GM23338 (cell line): ENCODE results near the gene GALNT15. TPM values are rescaled to one million over a fixed set of nuclear protein-coding genes. Genes with fewer than 3 reads are reported as not detected.

Source experiments
- ATAC-seq: fragments of 200-7000 bp; cut with Tn5 transposase; 3 replicates; pipeline ENCODE4 v1.9.1; 2020
- DNase-seq: peaks from one replicate; pipeline ENCODE4 v3.0.0-alpha.2; 2015; ENCODE audit warnings: low spot score
- H2AFZ ChIP-seq: fragments of 200-600 bp; sonication (generic); 2 replicates; pipeline ENCODE4 v1.8.0; 2016; ENCODE audit warnings: antibody characterized with exemption, mild to moderate bottlenecking, moderate library complexity
- H3F3A ChIP-seq: fragments of 200-600 bp; sonication (generic); replicated peaks from 2 replicates; pipeline ENCODE4 v1.8.0; 2017; ENCODE audit warnings: antibody characterized with exemption, mixed run types, low read depth
- H3K27ac ChIP-seq: fragments of 200-600 bp; sonication (generic); 2 replicates; pipeline ENCODE4 v1.6.1; 2016; ENCODE audit warnings: low read depth
- H3K27me3 ChIP-seq: fragments of 200-600 bp; sonication (generic); 2 replicates; pipeline ENCODE4 v1.8.0; 2016; ENCODE audit warnings: mild to moderate bottlenecking, mixed run types, moderate library complexity; ENCODE audit not compliant: insufficient read depth
- H3K36me3 ChIP-seq: fragments of 200-600 bp; sonication (generic); 2 replicates; pipeline ENCODE4 v1.8.0; 2016; ENCODE audit warnings: mild to moderate bottlenecking; ENCODE audit not compliant: insufficient read depth
- H3K4me1 ChIP-seq: fragments of 200-600 bp; sonication (generic); 2 replicates; pipeline ENCODE4 v1.8.0; 2016; ENCODE audit warnings: mild to moderate bottlenecking, moderate library complexity; ENCODE audit not compliant: insufficient read depth
- H3K4me2 ChIP-seq: fragments of 200-600 bp; sonication (generic); 2 replicates; pipeline ENCODE4 v1.7.1; 2017; ENCODE audit warnings: mixed run types
- H3K4me3 ChIP-seq: fragments of 200-600 bp; sonication (generic); 2 replicates; pipeline ENCODE4 v1.6.1; 2016; ENCODE audit warnings: mixed run types
- H3K79me2 ChIP-seq: fragments of 200-600 bp; sonication (generic); replicated peaks from 2 replicates; pipeline ENCODE4 v1.8.0; 2017; ENCODE audit warnings: mild to moderate bottlenecking; ENCODE audit not compliant: insufficient read depth
- H3K9me2 ChIP-seq: fragments of 200-600 bp; sonication (generic); 2 replicates; pipeline ENCODE4 v1.8.0; 2017; ENCODE audit not compliant: insufficient read depth
- H4K20me1 ChIP-seq: fragments of 200-600 bp; sonication (generic); replicated peaks from 2 replicates; pipeline ENCODE4 v1.8.0; 2017; ENCODE audit warnings: mild to moderate bottlenecking; ENCODE audit not compliant: insufficient read depth
- H3K27ac Mint-ChIP-seq: 2 replicates; pipeline ENCODE4 v1.8.0; 2020; ENCODE audit warnings: inconsistent platforms, mild to moderate bottlenecking, moderate library complexity, mixed read lengths
- H3K27me3 Mint-ChIP-seq: 3 replicates; pipeline ENCODE4 v1.8.0; 2022; ENCODE audit warnings: low read depth, mild to moderate bottlenecking, moderate library complexity, mixed read lengths, inconsistent platforms; ENCODE audit not compliant: insufficient read depth, poor library complexity
- H3K36me3 Mint-ChIP-seq: 3 replicates; pipeline ENCODE4 v1.8.0; 2021; ENCODE audit warnings: low read depth, mild to moderate bottlenecking, inconsistent platforms, moderate library complexity, mixed read lengths
- H3K4me1 Mint-ChIP-seq: 3 replicates; pipeline ENCODE4 v1.8.0; 2020; ENCODE audit warnings: mild to moderate bottlenecking, inconsistent platforms, mixed read lengths
- H3K4me3 Mint-ChIP-seq: 3 replicates; pipeline ENCODE4 v1.8.0; 2021; ENCODE audit warnings: moderate library complexity, mild to moderate bottlenecking, inconsistent platforms, mixed read lengths
- H3K9me3 Mint-ChIP-seq: 3 replicates; pipeline ENCODE4 v1.8.0; 2020; ENCODE audit warnings: moderate library complexity, mild to moderate bottlenecking, inconsistent platforms, mixed read lengths
- ETS1 ChIP-seq: IDR thresholded peaks from 2 replicates; pipeline ENCODE4 v1.6.1; 2016; ENCODE audit warnings: antibody characterized with exemption
- EZH2 ChIP-seq: fragments of 200-600 bp; sonication (generic); IDR thresholded peaks from one replicate; pipeline ENCODE4 v1.8.0; 2017; ENCODE audit warnings: antibody characterized with exemption, mild to moderate bottlenecking, low read depth; ENCODE audit not compliant: unreplicated experiment
- JUNB ChIP-seq: IDR thresholded peaks from one replicate; pipeline ENCODE4 v1.6.1; 2016; ENCODE audit warnings: antibody characterized with exemption; ENCODE audit not compliant: unreplicated experiment
- POLR2AphosphoS5 ChIP-seq: IDR thresholded peaks from 2 replicates; pipeline ENCODE4 v1.6.1; 2016; ENCODE audit warnings: antibody characterized with exemption, low read depth
- STAT1 ChIP-seq: IDR thresholded peaks from one replicate; pipeline ENCODE4 v1.6.1; 2016; ENCODE audit warnings: antibody characterized with exemption; ENCODE audit not compliant: unreplicated experiment
- ZNF331 ChIP-seq: fragments of 250-450 bp; sonication (Bioruptor Pico); IDR thresholded peaks from 2 replicates; pipeline ENCODE4 v1.5.0; 2020; ENCODE audit warnings: low read depth, mild to moderate bottlenecking, moderate library complexity
- polyA plus RNA-seq: library from polyadenylated mRNA; unstranded; fragments of >200 nt; fragmentation: Nextera tagmentation; extraction: Ambion mirVana; gene quantifications from 2 replicates; pipeline ENCODE4 v1.2.1, GENCODE V29; 2016
- total RNA-seq: library from RNA; depleted of rRNA; stranded (reverse); fragments of >200 nt; shearing (Covaris generic); gene quantifications from 2 replicates; pipeline ENCODE4 v1.2.3, GENCODE V29; 2014
- TF ChIP-seq, protein P1 (sequence below): IDR thresholded peaks from one replicate; pipeline ENCODE4 v1.6.1; 2018; ENCODE audit warnings: antibody characterized with exemption; ENCODE audit not compliant: unreplicated experiment
- TF ChIP-seq, protein P2 (sequence below): fragments of 250-450 bp; sonication (Bioruptor Pico); IDR thresholded peaks from 2 replicates; pipeline ENCODE4 v1.5.0; 2020; ENCODE audit warnings: mild to moderate bottlenecking, moderate library complexity

Gene GALNT15
- total and polyA plus RNA-seq, 2 experiments from 2014 or later = 0.06 to 0.35 TPM

GRCh38 chr3:16147220-16147994, 27.1 kb upstream of the GALNT15 start:
- Mint-ChIP-seq H3K27me3 (peaks cover 2% of the 10 kb centered on the region), H3K4me1 (no peaks in the 10 kb centered on the region), H3K9me3 (peaks cover 24% of the 10 kb centered on the region), H3K4me3 (no peak overlapping the region), H3K36me3 (peaks cover 16% of the 10 kb centered on the region), H3K27ac (no peak overlapping the region)
- no peaks in the 10 kb centered on the region for H3K4me1 ChIP-seq
- H4K20me1 ChIP-seq = no peaks in the 10 kb centered on the region
- H3F3A ChIP-seq = no peaks in the 10 kb centered on the region
- TF ChIP-seq ETS1 = no peak
- TF ChIP-seq, protein P1, sequence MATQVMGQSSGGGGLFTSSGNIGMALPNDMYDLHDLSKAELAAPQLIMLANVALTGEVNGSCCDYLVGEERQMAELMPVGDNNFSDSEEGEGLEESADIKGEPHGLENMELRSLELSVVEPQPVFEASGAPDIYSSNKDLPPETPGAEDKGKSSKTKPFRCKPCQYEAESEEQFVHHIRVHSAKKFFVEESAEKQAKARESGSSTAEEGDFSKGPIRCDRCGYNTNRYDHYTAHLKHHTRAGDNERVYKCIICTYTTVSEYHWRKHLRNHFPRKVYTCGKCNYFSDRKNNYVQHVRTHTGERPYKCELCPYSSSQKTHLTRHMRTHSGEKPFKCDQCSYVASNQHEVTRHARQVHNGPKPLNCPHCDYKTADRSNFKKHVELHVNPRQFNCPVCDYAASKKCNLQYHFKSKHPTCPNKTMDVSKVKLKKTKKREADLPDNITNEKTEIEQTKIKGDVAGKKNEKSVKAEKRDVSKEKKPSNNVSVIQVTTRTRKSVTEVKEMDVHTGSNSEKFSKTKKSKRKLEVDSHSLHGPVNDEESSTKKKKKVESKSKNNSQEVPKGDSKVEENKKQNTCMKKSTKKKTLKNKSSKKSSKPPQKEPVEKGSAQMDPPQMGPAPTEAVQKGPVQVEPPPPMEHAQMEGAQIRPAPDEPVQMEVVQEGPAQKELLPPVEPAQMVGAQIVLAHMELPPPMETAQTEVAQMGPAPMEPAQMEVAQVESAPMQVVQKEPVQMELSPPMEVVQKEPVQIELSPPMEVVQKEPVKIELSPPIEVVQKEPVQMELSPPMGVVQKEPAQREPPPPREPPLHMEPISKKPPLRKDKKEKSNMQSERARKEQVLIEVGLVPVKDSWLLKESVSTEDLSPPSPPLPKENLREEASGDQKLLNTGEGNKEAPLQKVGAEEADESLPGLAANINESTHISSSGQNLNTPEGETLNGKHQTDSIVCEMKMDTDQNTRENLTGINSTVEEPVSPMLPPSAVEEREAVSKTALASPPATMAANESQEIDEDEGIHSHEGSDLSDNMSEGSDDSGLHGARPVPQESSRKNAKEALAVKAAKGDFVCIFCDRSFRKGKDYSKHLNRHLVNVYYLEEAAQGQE = no peak
- TF ChIP-seq EZH2 = no peak
- no peak for TF ChIP-seq ZNF331 (CRISPR knock-in tag)
- no peak for TF ChIP-seq STAT1
- DNase-seq = no peak
- no peaks in the 10 kb centered on the region for H3K79me2 ChIP-seq
- H3K4me2 ChIP-seq = no peak overlapping the region
- no peak overlapping the region for H3K27ac ChIP-seq
- H3K9me2 ChIP-seq = 0 out of 2 replicates have a peak, but pooled peaks cover 4% of the 10 kb centered on the region
- no peak overlapping the region for H2AFZ ChIP-seq
- H3K4me3 ChIP-seq = no peak overlapping the region
- ATAC-seq = no peak
- H3K36me3 ChIP-seq = no peaks in the 10 kb centered on the region
- H3K27me3 ChIP-seq = no peaks in the 10 kb centered on the region

DNA sequence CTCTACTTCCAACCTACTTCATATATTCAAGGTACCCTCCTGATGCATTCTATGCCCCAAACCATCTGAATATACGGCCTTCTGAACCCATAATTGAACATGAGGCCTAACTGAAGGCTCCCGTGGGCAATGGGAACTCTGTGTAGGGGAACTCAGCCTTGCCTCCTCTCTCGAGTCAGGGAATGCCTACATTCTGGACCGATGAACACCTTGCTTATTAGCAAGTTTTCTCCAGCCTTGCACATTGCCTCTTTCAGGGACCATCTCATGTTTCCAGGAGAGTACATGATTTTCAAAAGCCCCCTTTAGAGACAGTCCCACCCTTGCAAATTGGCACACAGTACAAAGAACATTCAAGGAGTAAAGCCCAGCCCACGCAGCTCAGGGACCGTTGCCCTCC, 26.3 kb upstream of the GALNT15 start:
- no peaks in the 10 kb centered on the region for H3F3A ChIP-seq
- H3K9me2 ChIP-seq = 0 out of 2 replicates have a peak, but pooled peaks cover 4% of the 10 kb centered on the region
- no peaks in the 10 kb centered on the region for H3K79me2 ChIP-seq
- no peaks in the 10 kb centered on the region for H3K36me3 ChIP-seq
- Mint-ChIP-seq H3K9me3 (peaks cover 17% of the 10 kb centered on the region), H3K4me1 (no peaks in the 10 kb centered on the region), H3K4me3 (no peak overlapping the region), H3K27me3 (peaks cover 2% of the 10 kb centered on the region), H3K36me3 (peaks cover 16% of the 10 kb centered on the region), H3K27ac (no peak overlapping the region)
- no peaks in the 10 kb centered on the region for H3K4me1 ChIP-seq
- no peaks in the 10 kb centered on the region for H3K27me3 ChIP-seq
- no peak overlapping the region for H2AFZ ChIP-seq
- no peak overlapping the region for H3K27ac ChIP-seq
- no peak for DNase-seq
- H3K4me2 ChIP-seq = no peak overlapping the region
- no peak overlapping the region for H3K4me3 ChIP-seq
- ATAC-seq = no peak
- no peaks in the 10 kb centered on the region for H4K20me1 ChIP-seq
- TF ChIP-seq JUNB = no peak
- no peak for TF ChIP-seq EZH2
- TF ChIP-seq POLR2AphosphoS5 = no peak
- TF ChIP-seq, protein P2, sequence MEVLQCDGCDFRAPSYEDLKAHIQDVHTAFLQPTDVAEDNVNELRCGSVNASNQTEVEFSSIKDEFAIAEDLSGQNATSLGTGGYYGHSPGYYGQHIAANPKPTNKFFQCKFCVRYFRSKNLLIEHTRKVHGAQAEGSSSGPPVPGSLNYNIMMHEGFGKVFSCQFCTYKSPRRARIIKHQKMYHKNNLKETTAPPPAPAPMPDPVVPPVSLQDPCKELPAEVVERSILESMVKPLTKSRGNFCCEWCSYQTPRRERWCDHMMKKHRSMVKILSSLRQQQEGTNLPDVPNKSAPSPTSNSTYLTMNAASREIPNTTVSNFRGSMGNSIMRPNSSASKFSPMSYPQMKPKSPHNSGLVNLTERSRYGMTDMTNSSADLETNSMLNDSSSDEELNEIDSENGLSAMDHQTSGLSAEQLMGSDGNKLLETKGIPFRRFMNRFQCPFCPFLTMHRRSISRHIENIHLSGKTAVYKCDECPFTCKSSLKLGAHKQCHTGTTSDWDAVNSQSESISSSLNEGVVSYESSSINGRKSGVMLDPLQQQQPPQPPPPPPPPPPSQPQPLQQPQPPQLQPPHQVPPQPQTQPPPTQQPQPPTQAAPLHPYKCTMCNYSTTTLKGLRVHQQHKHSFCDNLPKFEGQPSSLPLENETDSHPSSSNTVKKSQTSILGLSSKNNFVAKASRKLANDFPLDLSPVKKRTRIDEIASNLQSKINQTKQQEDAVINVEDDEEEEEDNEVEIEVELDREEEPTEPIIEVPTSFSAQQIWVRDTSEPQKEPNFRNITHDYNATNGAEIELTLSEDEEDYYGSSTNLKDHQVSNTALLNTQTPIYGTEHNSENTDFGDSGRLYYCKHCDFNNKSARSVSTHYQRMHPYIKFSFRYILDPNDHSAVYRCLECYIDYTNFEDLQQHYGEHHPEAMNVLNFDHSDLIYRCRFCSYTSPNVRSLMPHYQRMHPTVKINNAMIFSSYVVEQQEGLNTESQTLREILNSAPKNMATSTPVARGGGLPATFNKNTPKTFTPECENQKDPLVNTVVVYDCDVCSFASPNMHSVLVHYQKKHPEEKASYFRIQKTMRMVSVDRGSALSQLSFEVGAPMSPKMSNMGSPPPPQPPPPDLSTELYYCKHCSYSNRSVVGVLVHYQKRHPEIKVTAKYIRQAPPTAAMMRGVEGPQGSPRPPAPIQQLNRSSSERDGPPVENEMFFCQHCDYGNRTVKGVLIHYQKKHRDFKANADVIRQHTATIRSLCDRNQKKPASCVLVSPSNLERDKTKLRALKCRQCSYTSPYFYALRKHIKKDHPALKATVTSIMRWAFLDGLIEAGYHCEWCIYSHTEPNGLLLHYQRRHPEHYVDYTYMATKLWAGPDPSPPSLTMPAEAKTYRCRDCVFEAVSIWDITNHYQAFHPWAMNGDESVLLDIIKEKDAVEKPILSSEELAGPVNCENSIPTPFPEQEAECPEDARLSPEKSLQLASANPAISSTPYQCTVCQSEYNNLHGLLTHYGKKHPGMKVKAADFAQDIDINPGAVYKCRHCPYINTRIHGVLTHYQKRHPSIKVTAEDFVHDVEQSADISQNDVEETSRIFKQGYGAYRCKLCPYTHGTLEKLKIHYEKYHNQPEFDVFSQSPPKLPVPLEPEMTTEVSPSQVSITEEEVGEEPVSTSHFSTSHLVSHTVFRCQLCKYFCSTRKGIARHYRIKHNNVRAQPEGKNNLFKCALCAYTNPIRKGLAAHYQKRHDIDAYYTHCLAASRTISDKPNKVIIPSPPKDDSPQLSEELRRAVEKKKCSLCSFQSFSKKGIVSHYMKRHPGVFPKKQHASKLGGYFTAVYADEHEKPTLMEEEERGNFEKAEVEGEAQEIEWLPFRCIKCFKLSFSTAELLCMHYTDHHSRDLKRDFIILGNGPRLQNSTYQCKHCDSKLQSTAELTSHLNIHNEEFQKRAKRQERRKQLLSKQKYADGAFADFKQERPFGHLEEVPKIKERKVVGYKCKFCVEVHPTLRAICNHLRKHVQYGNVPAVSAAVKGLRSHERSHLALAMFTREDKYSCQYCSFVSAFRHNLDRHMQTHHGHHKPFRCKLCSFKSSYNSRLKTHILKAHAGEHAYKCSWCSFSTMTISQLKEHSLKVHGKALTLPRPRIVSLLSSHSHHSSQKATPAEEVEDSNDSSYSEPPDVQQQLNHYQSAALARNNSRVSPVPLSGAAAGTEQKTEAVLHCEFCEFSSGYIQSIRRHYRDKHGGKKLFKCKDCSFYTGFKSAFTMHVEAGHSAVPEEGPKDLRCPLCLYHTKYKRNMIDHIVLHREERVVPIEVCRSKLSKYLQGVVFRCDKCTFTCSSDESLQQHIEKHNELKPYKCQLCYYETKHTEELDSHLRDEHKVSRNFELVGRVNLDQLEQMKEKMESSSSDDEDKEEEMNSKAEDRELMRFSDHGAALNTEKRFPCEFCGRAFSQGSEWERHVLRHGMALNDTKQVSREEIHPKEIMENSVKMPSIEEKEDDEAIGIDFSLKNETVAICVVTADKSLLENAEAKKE = no peak
